Esophagus (tissue), 2 donors: ENCODE data around the gene DHX57. TPM values are rescaled to one million over a fixed set of nuclear protein-coding genes. Genes with fewer than 3 reads are reported as not detected.

Source experiments
- H3K27ac ChIP-seq, 2 donors: one replicate each; pipeline ENCODE4 v1.5.1; 2013; ENCODE audit warnings: low read depth in 2 of 2, mild to moderate bottlenecking in 2 of 2, inconsistent platforms in 1 of 2, low read length in 1 of 2, moderate library complexity in 1 of 2
- H3K27me3 ChIP-seq, 2 donors: one replicate each; pipeline ENCODE4 v1.6.1; 2013; ENCODE audit warnings: low read length in 2 of 2, control low read depth in 1 of 2, mild to moderate bottlenecking in 1 of 2; ENCODE audit not compliant: insufficient read depth in 2 of 2, control insufficient read depth in 1 of 2
- H3K36me3 ChIP-seq, 2 donors: one replicate each; pipeline ENCODE4 v1.6.1; 2013; ENCODE audit warnings: low read length in 1 of 2; ENCODE audit not compliant: control insufficient read depth in 2 of 2, insufficient read depth in 2 of 2
- H3K4me1 ChIP-seq, 2 donors: one replicate each; pipeline ENCODE4 v1.6.1; 2013; ENCODE audit warnings: low read length in 1 of 2; ENCODE audit not compliant: control insufficient read depth in 2 of 2, insufficient read depth in 2 of 2
- H3K4me3 ChIP-seq, 2 donors: one replicate each; pipeline ENCODE4 v1.5.1; 2013; ENCODE audit warnings: low read length in 2 of 2, mild to moderate bottlenecking in 2 of 2, low read depth in 1 of 2, moderate library complexity in 1 of 2
- H3K9me3 ChIP-seq, 2 donors: one replicate each; pipeline ENCODE4 v1.6.1; 2013; ENCODE audit warnings: mild to moderate bottlenecking in 2 of 2, low read depth in 1 of 2, low read length in 1 of 2, moderate library complexity in 1 of 2; ENCODE audit not compliant: control insufficient read depth in 2 of 2, insufficient read depth in 1 of 2
- WGBS, 2 donors: extraction: QIAGEN DNeasy Blood & Tissue Kit; methylation state at CpG; one replicate each; pipeline ENCODE4 v1.1.7; 2013; 5-methylcytosine and 5-hydroxymethylcytosine counted together
- polyA plus RNA-seq, 2 donors: library from polyadenylated mRNA; stranded (reverse); fragments of 200-250 nt; gene quantifications; one replicate each; pipeline ENCODE4 v1.2.3, GENCODE V29; 2013
- donor health status: healthy with polysubstance abuse.
- donor health status: Bipolar disorder and iron deficiency.

DHX57 gene, protein sequence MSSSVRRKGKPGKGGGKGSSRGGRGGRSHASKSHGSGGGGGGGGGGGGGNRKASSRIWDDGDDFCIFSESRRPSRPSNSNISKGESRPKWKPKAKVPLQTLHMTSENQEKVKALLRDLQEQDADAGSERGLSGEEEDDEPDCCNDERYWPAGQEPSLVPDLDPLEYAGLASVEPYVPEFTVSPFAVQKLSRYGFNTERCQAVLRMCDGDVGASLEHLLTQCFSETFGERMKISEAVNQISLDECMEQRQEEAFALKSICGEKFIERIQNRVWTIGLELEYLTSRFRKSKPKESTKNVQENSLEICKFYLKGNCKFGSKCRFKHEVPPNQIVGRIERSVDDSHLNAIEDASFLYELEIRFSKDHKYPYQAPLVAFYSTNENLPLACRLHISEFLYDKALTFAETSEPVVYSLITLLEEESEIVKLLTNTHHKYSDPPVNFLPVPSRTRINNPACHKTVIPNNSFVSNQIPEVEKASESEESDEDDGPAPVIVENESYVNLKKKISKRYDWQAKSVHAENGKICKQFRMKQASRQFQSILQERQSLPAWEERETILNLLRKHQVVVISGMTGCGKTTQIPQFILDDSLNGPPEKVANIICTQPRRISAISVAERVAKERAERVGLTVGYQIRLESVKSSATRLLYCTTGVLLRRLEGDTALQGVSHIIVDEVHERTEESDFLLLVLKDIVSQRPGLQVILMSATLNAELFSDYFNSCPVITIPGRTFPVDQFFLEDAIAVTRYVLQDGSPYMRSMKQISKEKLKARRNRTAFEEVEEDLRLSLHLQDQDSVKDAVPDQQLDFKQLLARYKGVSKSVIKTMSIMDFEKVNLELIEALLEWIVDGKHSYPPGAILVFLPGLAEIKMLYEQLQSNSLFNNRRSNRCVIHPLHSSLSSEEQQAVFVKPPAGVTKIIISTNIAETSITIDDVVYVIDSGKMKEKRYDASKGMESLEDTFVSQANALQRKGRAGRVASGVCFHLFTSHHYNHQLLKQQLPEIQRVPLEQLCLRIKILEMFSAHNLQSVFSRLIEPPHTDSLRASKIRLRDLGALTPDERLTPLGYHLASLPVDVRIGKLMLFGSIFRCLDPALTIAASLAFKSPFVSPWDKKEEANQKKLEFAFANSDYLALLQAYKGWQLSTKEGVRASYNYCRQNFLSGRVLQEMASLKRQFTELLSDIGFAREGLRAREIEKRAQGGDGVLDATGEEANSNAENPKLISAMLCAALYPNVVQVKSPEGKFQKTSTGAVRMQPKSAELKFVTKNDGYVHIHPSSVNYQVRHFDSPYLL (N-terminal part only)
- 1 to 10 TPM; 5.1 to 6.0 TPM for polyA plus RNA-seq

DNA sequence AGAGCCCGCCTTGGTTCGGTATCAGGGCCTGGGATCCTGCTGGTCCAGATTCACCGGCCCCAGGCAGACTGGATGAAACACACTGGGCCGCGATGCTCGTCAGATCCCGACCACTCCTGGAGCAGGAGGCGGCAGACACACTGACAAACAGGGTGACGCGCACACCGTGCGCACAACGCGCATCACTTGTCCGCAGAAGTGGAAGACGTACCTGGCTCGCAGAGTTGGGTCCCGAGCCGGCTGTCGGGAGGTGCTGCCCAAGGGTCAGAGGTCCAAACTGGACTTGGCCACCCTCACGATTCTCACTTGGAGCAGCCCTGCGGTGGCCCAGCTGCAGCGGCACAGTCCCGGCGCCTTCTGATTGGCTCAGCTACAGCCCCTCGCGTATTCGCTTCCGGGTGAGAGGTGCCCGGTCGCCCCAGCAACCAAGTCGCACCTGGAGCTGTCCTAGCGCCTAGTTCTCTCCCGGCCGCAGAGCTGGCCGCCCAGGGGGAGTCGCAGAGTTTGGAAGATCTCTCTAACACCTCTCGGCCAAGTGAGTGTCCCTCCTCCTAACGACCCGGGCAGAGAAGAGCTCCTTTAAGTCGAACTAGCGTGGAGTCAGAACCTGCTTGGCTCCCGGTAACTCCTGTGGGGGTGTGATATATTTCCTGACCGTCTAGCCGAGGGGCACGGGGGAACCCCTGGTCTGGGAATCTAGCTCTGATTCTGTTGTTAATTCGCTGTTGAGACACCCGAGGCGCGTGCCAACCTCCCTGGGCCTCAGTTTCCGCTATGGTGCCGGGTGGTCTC, at the start of gene DHX57, which contains the start of gene MORN2:
Gene DHX57, minus strand, starts transcription at position 359 of the 792 bp plus-strand sequence. CDS start 7,529 bp downstream, outside the sequence.
Gene MORN2, plus strand, starts transcription at position 401 of the 792 bp plus-strand sequence.
- no peaks in the 10 kb centered on the region for H3K27me3 ChIP-seq
- no peaks in the 10 kb centered on the region for H3K36me3 ChIP-seq
- peak within 1 kb of the TSS; percentile 64 to 78 for H3K27ac ChIP-seq
- no peaks in the 10 kb centered on the region for H3K4me1 ChIP-seq
- WGBS, 2 donors = 1% methylated on average over 51 to 52 of the region's 52 CpGs
- peak within 1 kb of the TSS; percentile 92 to 93 for H3K4me3 ChIP-seq
- no peaks in the 10 kb centered on the region for H3K9me3 ChIP-seq

DNA sequence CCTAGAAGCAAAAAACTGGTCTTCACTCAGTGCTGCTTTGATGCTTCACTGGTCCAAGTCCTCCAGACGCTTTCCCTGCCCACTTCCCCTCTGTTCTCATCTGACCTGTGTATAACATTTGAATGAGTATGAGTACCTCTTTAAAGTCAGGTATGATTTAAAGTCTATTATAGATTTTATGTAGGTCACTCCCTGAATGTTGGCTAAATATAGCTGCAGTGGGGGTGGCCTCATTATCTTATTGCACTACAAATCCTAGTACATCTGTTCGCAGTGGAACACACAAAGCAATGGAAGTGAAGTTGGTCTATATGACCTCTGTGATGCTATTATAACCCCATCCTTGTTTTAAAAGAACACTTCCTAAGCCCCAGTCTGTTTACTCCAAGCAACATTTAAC, 47.2 kb upstream of the DHX57 start:
- no peak overlapping the region for H3K4me3 ChIP-seq
- no peaks in the 10 kb centered on the region for H3K27me3 ChIP-seq
- H3K4me1 ChIP-seq = no peaks in the 10 kb centered on the region
- WGBS, 2 donors = 89 to 97% methylated on average over 2 of the region's 2 CpGs
- no peak overlapping the region for H3K27ac ChIP-seq
- H3K9me3 ChIP-seq = no peaks in the 10 kb centered on the region
- H3K36me3 ChIP-seq = no peaks in the 10 kb centered on the region

DNA sequence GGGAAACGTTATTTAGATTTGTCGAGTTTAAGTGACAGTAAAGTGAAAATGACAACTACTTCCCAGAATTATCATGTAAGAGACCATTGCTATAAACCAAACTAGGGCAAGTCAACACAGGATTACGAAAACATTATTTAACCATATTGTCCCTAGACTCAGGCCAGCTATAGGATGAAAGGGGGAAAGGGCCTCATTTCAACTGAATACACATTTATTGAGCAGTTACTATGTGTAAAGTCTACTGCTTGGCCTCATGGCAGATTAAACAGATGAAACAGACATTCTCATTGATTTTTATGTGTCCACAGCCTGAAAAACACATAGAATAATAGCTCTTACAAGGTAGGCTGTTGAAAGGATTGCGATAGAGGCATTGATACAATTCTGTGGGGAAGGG, 46.7 kb upstream of the DHX57 start:
- no peaks in the 10 kb centered on the region for H3K9me3 ChIP-seq
- H3K4me1 ChIP-seq = no peaks in the 10 kb centered on the region
- no peaks in the 10 kb centered on the region for H3K36me3 ChIP-seq
- H3K27ac ChIP-seq = no peak overlapping the region
- H3K4me3 ChIP-seq = no peak overlapping the region
- no peaks in the 10 kb centered on the region for H3K27me3 ChIP-seq
- WGBS, 2 donors = 91 to 92% methylated on average over 4 of the region's 4 CpGs

DNA sequence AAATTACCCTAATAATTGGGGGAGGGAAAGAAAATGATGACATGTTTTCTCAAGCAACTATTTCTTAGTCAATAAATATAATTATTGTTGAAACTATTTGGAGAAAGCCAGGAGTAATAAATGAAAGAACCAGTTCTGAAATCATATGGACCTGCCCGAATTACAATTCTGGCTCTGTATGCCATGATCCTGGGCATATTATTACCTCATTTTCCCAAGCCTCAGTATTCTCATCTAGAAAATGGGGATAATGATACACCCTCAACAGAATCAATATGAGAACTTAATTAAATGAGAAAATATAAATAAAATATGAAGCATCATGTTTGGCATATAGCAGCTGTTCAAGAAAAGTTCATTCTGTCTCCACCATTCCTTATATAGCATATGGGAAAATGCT, 36.9 kb upstream of the DHX57 start:
- no peak overlapping the region for H3K4me3 ChIP-seq
- WGBS, 2 donors = 64 to 97% methylated on average over 1 of the region's 1 CpG
- no peaks in the 10 kb centered on the region for H3K27me3 ChIP-seq
- no peaks in the 10 kb centered on the region for H3K36me3 ChIP-seq
- H3K4me1 ChIP-seq = no peaks in the 10 kb centered on the region
- H3K27ac ChIP-seq = no peak overlapping the region
- H3K9me3 ChIP-seq = no peaks in the 10 kb centered on the region

DNA sequence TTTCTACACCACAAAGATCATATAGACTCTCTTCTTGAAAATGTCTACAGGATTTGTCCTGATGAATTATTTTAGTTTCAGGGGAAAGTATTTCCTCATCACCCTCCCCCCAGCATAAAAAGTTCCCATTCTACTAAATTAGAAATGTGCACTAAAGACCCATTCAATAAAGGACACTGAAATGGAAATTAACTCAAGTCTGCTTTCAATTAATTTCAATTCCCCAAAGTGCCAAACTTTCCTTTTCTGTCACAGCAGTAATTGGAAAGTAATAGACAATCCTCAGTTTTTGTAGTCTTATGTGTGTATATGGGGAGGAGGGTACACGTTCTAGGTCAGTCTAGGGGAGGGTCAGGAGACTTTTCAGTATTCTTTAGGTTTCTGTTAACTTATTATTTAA, 35.5 kb upstream of the DHX57 start:
- Histone ChIP-seq H3K4me3 (no peak overlapping the region), H3K4me1 (no peaks in the 10 kb centered on the region), H3K36me3 (no peaks in the 10 kb centered on the region), H3K27ac (no peak overlapping the region), H3K9me3 (no peaks in the 10 kb centered on the region), H3K27me3 (no peaks in the 10 kb centered on the region)
- 91 to 94% methylated on average over 1 of the region's 1 CpG for WGBS, 2 donors

DNA sequence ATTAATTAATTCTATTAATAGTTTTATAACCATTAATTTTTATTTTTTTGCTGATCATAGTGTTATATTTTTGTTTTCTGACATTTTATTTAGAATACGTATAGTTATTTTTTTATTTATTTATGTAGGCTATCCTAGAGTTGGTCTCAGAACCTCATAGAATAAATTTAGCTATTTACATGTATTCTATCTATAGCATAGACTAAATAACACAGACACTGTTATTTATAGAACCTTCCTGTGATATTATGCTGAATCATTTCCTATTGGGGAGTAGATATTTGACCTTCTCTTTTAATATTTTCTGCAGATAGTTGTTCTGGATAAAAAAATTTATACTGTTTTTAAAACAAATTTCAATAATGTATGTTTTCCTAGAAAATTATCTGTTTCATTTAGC, 34.1 kb upstream of the DHX57 start:
- H3K27me3 ChIP-seq = no peaks in the 10 kb centered on the region
- no peak overlapping the region for H3K27ac ChIP-seq
- no peaks in the 10 kb centered on the region for H3K4me1 ChIP-seq
- 96% methylated on average over 1 of the region's 1 CpG for WGBS, 2 donors
- H3K4me3 ChIP-seq = no peak overlapping the region
- H3K36me3 ChIP-seq = no peaks in the 10 kb centered on the region
- no peaks in the 10 kb centered on the region for H3K9me3 ChIP-seq

DNA sequence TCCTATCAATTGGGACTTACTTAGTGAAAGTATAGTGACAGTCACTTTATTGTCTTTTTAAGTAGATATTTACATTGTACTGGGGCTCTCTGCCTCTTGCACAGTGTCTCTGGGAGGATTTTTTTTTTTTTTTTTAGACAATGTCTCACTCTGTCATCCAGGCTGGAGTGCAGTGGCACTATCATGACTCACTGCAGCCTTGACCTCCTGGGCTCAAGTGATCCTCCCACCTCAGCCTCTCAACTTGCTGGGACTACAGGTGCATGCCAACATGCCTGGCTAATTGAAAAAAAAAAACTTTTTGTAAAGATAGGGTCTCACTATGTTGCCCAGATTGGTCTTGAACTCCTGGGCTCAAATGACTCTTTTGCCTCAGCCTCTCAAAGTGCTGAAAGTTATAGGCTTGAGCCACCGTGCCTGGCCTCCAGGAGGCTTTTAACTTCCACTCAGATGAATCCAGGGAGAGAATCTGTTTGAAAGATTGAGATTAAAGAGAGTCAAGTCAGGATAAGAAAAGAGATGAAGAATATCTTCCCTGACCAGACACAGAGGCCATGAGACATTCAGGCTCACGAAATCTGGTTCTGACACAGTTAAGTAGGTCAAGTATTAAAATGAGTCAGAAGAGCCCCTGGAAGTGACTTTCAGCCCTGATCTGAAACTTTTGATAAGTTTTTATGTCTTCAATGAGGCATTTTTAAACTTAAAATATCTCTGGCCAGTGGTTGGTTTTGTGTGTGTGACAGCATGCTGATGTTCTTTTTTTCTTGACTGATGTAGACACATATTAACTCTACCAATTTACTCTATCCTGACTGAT, 32.2 kb upstream of the DHX57 start:
- no peaks in the 10 kb centered on the region for H3K9me3 ChIP-seq
- no peak overlapping the region for H3K4me3 ChIP-seq
- 69 to 78% methylated on average over 2 of the region's 2 CpGs for WGBS, 2 donors
- H3K4me1 ChIP-seq = no peaks in the 10 kb centered on the region
- H3K36me3 ChIP-seq = no peaks in the 10 kb centered on the region
- no peaks in the 10 kb centered on the region for H3K27me3 ChIP-seq
- no peak overlapping the region for H3K27ac ChIP-seq

DNA sequence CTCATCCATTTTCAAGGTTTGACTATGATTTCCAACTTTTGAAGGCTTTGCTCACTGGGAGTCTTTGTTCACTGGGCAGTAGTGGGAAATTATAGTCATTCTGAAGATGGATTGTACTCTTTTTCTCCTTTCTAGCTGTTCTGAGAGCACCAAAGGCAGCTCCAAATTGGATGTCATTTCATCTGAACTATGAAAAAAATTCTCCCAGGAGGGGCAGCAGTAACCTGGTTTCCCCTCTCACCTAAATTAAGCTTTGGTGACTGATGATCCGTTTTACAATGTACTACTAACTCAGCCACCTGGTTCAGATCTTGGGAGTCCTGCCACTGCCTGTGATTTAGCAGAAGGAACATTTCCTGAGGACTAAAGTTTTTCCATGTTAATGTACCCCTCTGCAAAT, 31.5 kb upstream of the DHX57 start:
- 60 to 72% methylated on average over 1 of the region's 1 CpG for WGBS, 2 donors
- Histone ChIP-seq H3K9me3 (no peaks in the 10 kb centered on the region), H3K27me3 (no peaks in the 10 kb centered on the region), H3K27ac (no peak overlapping the region), H3K4me1 (no peaks in the 10 kb centered on the region), H3K36me3 (no peaks in the 10 kb centered on the region), H3K4me3 (no peak overlapping the region)
